EH (cell line): ENCODE data around the gene PDE6H.

Experiments used
- DNase-seq: peaks from one replicate; pipeline ENCODE4 v3.0.0-alpha.2; 2015; ENCODE audit warnings: low read depth

Gene PDE6H

DNA sequence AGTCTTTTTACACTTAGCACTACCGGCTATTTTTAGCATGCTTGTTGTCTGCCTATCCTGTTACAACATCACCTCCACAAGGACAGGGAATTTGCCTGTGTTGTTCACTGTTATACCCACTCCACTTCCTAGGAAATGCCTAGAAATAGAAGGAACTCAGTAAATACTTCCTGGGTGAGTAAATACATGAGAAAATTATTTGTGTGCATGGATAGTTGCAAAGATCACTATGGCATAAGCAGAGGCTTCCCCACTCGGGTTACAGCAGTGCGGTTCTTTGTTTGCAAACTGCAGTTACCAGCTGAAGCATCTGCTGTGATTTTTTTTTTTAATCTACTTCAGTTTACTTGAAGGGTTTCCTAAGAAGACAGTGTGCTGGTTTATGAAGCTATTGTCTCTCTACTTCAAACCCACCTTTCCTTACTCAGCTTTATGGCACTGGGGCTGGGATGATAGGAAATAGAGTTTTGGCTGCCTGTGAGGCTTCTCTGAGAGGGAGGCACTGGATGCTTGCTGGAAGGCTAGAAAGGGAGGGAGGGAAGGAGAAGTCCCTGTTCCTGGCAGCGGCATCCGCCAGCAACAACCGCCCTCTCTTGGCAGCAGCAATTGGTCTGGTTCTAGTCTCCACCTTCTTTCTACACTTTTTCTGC lies 29.0 kb downstream of the PDE6H start:
- DNase-seq, result peak; percentile 30

DNA sequence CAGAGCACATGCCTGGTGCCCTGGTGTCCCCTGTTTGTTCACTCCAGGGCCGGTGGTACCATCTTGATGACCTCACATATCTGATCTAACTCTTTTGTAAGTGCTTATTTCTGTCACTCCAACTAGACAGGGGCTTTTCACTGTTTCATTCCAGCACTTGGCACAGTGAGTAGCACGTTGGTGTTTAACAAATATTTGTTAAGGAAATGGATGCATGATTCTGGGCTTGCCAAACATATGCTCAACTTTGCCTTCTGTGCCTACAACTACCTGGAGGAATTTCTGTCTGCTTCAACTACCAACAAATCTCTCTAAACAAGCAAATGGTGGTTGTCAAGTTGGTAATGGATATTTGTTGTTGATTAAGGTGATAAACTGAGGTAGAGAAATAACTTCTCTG lies 31.6 kb downstream of the PDE6H start:
- no peak for DNase-seq

DNA sequence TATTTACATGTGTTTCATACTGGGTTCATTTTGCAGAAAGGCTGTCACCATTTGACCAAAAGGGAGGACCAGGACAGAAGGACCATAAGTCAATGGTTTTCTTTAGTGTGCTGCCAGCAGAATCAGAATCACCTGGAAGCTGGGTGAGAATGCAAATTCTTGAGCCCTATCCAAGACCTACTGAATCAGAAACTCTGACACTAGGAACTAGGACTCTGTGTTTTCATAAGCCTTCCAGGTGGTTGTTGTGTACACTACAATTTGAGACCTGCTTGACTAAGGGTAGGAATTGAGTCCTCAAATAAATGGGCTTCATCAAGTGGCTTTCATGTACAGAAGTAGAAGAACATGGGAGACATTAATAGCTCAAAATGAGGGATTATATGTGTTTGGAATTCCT lies 32.2 kb downstream of the PDE6H start:
- DNase-seq, result no peak

DNA sequence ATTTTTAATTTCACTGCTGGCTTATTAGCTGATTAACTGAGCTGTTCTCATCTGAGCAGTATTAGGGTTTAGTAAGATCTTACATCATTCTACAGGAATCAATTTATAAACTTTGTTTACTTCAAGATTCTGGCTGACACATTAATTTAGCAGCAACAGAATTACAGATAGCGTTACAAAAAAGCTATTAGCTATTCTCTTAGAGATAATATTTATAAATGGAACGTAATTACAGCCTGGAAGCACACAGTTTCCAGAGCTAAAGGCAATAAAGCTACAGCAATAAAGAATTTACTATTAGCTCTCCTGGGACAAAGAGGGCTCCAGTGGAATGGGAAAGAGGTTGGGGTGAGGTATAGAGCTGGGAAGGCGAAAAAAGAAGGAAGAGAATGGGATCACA lies 34.7 kb downstream of the PDE6H start:
- DNase-seq, result no peak

DNA sequence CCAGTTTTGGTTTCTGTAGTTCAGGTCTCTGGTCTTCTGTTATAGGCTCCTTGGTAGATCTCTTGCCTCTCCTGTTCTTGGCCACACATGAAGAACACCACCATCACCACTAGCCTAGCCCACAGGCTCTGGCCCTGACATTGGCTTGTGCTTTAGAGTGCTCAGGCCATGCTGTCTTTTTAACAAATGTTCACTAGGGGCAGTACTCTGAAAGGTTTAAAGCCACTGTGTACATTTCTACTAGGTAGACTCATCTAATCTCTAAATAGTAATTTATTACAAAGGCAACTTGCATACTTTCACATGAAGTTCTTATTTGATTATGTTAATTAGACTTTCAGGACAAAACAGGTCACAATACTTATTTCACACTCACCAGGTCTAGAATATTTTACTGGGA lies 38.3 kb downstream of the PDE6H start:
- DNase-seq, result no peak

DNA sequence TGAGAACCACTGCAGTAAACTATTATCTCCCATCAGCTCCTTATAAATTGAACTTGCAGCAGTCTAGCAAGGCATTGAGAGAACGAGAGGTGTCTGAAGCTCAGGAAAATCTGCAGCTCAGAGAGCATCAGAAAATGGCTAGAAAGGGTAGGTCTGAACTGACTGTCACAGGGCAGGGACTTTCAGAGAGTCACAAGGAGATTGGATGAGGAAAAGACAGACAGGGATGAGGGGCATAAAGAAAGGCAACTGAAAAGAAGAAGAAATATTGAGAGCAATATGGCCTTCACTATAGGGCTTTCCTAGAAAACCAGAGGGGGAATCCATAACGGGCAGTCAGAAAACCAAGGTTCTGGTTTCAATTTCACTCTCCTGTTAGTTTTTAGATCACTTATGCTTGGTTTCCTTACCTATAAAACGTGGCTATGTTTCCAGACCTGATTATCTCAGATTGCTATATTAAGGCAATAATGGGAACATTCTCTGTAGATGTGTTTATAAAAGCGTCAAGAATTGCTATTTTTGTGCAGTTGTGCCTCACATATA lies 40.9 kb downstream of the PDE6H start:
- no peak for DNase-seq

DNA sequence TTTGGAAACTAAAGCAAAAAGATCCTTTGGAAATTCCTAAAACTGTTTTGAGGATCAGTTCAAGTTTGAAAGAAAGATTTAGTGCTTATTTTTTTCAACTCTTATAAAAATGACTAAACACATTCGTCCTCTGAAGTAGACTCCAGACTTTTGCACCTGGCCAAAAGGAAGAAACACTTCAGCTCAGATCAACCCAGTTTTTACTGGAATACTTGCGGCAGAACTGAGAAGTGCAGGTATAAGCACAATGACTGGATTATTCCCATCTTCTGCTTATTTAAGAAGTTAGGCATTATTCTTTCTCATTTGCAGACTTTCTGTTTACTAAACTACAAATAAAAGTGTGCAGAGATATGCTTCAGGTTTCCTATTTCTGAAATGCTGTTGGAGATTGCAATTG lies 41.9 kb downstream of the PDE6H start:
- no peak for DNase-seq

DNA sequence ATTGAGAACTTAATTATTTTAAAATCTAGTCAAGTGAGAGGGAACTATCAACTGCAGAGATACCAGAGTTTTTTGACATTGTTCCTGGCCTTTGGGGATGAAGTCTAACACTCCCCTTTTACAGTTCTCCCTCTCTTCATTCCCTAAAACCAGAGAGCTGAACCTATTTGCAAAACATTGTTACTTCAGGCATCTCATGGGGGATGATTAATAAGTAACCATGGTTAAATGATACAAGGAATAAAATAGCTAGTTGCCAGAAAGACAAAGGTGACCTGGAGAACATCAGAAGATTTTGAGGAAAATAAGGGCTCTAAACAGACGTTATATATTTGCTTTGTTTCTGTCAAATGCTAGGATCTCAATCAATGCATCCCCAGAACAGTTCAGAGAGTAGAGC lies 42.3 kb downstream of the PDE6H start:
- no peak for DNase-seq

DNA sequence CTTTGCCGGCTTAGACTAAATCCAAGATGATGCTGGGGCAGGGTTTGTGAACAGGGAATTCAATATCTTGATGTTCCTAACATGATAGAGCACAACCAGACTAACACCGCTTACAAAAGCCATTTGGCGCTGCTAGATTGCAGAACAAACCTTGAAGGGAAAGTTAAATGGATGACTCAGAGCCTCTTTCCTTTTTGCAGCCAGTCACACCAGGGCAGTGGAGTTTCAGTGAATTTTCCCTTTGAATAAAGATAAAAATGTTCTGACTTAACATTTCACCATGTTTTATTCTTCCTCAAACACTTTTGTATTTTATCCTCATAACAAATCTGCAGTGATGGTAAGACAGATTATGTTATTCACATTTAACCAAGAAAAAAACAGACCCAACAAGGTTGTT lies 47.3 kb downstream of the PDE6H start:
- DNase-seq, result no peak
